Erythroblast (primary cell): ENCODE data around the gene PPARD.

ENCODE experiments used
- GATA1 ChIP-seq: IDR thresholded peaks from 2 replicates; pipeline ENCODE4 v1.6.1; 2011; ENCODE audit warnings: low read depth, mild to moderate bottlenecking, control low read depth, low read length, moderate library complexity
- POLR2A ChIP-seq: IDR thresholded peaks from 2 replicates; pipeline ENCODE4 v1.6.1; 2011; ENCODE audit warnings: mild to moderate bottlenecking, low read length

GRCh38 chr6:35356391-35356790, 14.0 kb downstream of the PPARD start:
- TF ChIP-seq POLR2A (no peak), GATA1 (no peak)
